CD14-positive monocyte (primary cell): Measurements from ENCODE around the gene C19orf85. TPM values are rescaled to one million over a fixed set of nuclear protein-coding genes. Genes with fewer than 3 reads are reported as not detected.

Experiments
- DNase-seq, 3 donors: peaks; one replicate each; pipeline ENCODE4 v3.0.0-alpha.2; 2011 to 2022
- H2AFZ ChIP-seq: 2 replicates; pipeline ENCODE4 v1.6.0; 2012; ENCODE audit warnings: mild to moderate bottlenecking, low read depth, low read length, inconsistent platforms; ENCODE audit not compliant: insufficient read depth, poor library complexity, severe bottlenecking
- H3K27ac ChIP-seq, 2 donors: 1 replicate in 1 of 2; 2 replicates in 1 of 2; pipeline ENCODE4 v1.5.1; 2012 to 2013; ENCODE audit warnings: low read length in 2 of 2, control low read depth in 1 of 2, inconsistent platforms in 1 of 2, low read depth in 1 of 2, mild to moderate bottlenecking in 1 of 2
- H3K27me3 ChIP-seq, 2 donors: one replicate each; pipeline versions ENCODE4 v1.6.0 to v1.6.1; 2011 to 2013; ENCODE audit warnings: low read length in 2 of 2; ENCODE audit not compliant: control insufficient read depth in 2 of 2, insufficient read depth in 2 of 2
- H3K36me3 ChIP-seq, 2 donors: replicated peaks in 1 of 2; 1 replicate in 1 of 2; 2 replicates in 1 of 2; pipeline versions ENCODE4 v1.5.1 to v1.6.1; 2012 to 2013; ENCODE audit warnings: low read length in 2 of 2, control low read depth in 1 of 2, inconsistent platforms in 1 of 2, mild to moderate bottlenecking in 1 of 2; ENCODE audit not compliant: insufficient read depth in 2 of 2, control insufficient read depth in 1 of 2
- H3K4me1 ChIP-seq, 2 donors: 1 replicate in 1 of 2; 2 replicates in 1 of 2; pipeline versions ENCODE4 v1.5.1 to v1.6.1; 2012 to 2013; ENCODE audit warnings: low read length in 2 of 2, control low read depth in 1 of 2, inconsistent platforms in 1 of 2, mild to moderate bottlenecking in 1 of 2, moderate library complexity in 1 of 2; ENCODE audit not compliant: insufficient read depth in 2 of 2, control insufficient read depth in 1 of 2
- H3K4me2 ChIP-seq: replicated peaks from 2 replicates; pipeline ENCODE3; 2012; ENCODE audit warnings: low read length, moderate library complexity, mild to moderate bottlenecking; ENCODE audit not compliant: poor library complexity, severe bottlenecking; ENCODE audit errors: extremely low read depth
- H3K4me3 ChIP-seq, 3 experiments: fragments of 200-600 bp in 1 of 3; sonication (generic) in 1 of 3; replicated peaks in 1 of 3; 1 replicate in 2 of 3; 2 replicates in 1 of 3; pipeline ENCODE4 v1.5.1; 2011 to 2013; ENCODE audit warnings: low read length in 3 of 3, mild to moderate bottlenecking in 3 of 3, control low read depth in 2 of 3, low read depth in 2 of 3, inconsistent platforms in 1 of 3, moderate library complexity in 1 of 3
- H3K79me2 ChIP-seq: 2 replicates; pipeline ENCODE4 v1.6.0; 2012; ENCODE audit warnings: mild to moderate bottlenecking, control low read depth, inconsistent platforms, low read length, moderate library complexity; ENCODE audit not compliant: insufficient read depth
- H3K9ac ChIP-seq: 2 replicates; pipeline ENCODE4 v1.6.0; 2017; ENCODE audit warnings: low read length, mild to moderate bottlenecking; ENCODE audit not compliant: insufficient read depth, poor library complexity, severe bottlenecking
- H3K9me3 ChIP-seq, 2 donors: replicated peaks in 1 of 2; 1 replicate in 1 of 2; 2 replicates in 1 of 2; pipeline versions ENCODE4 v1.5.1 to v1.6.1; 2012 to 2013; ENCODE audit warnings: low read length in 2 of 2, control low read depth in 1 of 2; ENCODE audit not compliant: control insufficient read depth in 1 of 2, insufficient read depth in 1 of 2
- H4K20me1 ChIP-seq: 2 replicates; pipeline ENCODE4 v1.6.0; 2012; ENCODE audit warnings: mild to moderate bottlenecking, low read length, control low read depth, moderate library complexity; ENCODE audit not compliant: insufficient read depth
- H3K27ac Mint-ChIP-seq, 7 donors: one replicate each; pipeline ENCODE4 v1.8.0; 2020; ENCODE audit warnings: mild to moderate bottlenecking in 7 of 7, mixed read lengths in 7 of 7, moderate library complexity in 6 of 7, inconsistent platforms in 2 of 7
- H3K27me3 Mint-ChIP-seq, 3 donors: one replicate each; pipeline ENCODE4 v1.8.0; 2021 to 2022; ENCODE audit warnings: low read depth in 3 of 3, mild to moderate bottlenecking in 3 of 3, mixed read lengths in 3 of 3, moderate library complexity in 3 of 3, inconsistent platforms in 1 of 3
- H3K36me3 Mint-ChIP-seq, 2 donors: one replicate each; pipeline ENCODE4 v1.8.0; 2020; ENCODE audit warnings: mixed read lengths in 2 of 2, inconsistent platforms in 1 of 2, mild to moderate bottlenecking in 1 of 2
- H3K4me1 Mint-ChIP-seq: one replicate; pipeline ENCODE4 v1.8.0; 2020; ENCODE audit warnings: mild to moderate bottlenecking, mixed read lengths
- H3K4me3 Mint-ChIP-seq, 2 donors: one replicate each; pipeline ENCODE4 v1.8.0; 2020; ENCODE audit warnings: mild to moderate bottlenecking in 2 of 2, mixed read lengths in 2 of 2, moderate library complexity in 1 of 2
- H3K9me3 Mint-ChIP-seq, 7 donors: one replicate each; pipeline ENCODE4 v1.8.0; 2020 to 2022; ENCODE audit warnings: mixed read lengths in 7 of 7, mild to moderate bottlenecking in 6 of 7, moderate library complexity in 6 of 7, inconsistent platforms in 2 of 7
- WGBS: methylation state at CpG from one replicate; pipeline ENCODE4 v1.1.5; 2013; ENCODE audit warnings: missing lambda C conversion rate; ENCODE audit not compliant: insufficient coverage; 5-methylcytosine and 5-hydroxymethylcytosine counted together
- intact Hi-C, 2 donors: fragments of 100-400 bp; cut with micrococcal nuclease; formaldehyde crosslinking; loops; one replicate each; pipeline versions ENCODE4 v1.15.0 to v1.15.1; 2023
- polyA plus RNA-seq, 3 donors: library from polyadenylated mRNA; depleted of rRNA in 1 of 3; unstranded in 2 of 3; stranded (reverse) in 1 of 3; fragments of 300-500 nt in 2 of 3; fragments of >200 nt in 1 of 3; fragmentation: Illumina TruSeq in 2 of 3; gene quantifications; 1 replicate in 2 of 3; 2 replicates in 1 of 3; pipeline ENCODE4 v1.2.3, GENCODE V29; 2012 to 2021
- TF ChIP-seq, protein P1 (sequence below): fragments of 200-600 bp; IDR thresholded peaks from one replicate; pipeline ENCODE4 v1.8.0; 2022; ENCODE audit warnings: antibody characterized with exemption, mild to moderate bottlenecking

C19orf85 gene
- polyA plus RNA-seq, 3 donors: not detected

DNA sequence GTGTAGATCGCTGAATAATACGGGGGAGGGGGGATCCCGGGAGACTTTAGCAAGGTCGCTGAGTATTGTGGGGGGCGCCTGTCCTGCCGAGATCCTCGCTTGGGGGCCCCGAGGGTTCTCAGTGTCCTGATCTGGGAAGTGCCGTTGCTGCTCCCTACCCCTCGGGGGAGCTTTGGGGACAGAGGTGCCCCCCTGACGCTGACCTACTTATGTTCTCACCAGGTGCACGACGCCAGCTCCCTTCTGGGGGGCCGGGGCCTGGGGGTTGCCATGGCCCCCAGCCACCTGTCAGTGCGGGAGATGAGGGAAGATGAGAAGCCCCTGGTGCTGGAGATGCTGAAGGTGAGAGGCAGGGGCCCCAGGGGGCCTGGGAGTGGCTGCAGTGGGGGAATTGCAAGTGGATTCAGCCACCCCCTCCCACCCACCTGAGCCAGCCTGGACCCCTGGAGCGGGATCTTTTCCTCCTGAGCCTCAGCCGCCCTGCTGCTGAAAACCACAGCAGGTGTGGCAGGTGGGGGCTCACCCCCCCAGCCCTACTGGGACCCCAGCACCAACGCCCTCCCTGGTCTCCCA, 21.0 kb upstream of the C19orf85 start:
- H3K4me1 ChIP-seq: peaks cover 12 to 17% of the 10 kb centered on the region in 2 donors

DNA sequence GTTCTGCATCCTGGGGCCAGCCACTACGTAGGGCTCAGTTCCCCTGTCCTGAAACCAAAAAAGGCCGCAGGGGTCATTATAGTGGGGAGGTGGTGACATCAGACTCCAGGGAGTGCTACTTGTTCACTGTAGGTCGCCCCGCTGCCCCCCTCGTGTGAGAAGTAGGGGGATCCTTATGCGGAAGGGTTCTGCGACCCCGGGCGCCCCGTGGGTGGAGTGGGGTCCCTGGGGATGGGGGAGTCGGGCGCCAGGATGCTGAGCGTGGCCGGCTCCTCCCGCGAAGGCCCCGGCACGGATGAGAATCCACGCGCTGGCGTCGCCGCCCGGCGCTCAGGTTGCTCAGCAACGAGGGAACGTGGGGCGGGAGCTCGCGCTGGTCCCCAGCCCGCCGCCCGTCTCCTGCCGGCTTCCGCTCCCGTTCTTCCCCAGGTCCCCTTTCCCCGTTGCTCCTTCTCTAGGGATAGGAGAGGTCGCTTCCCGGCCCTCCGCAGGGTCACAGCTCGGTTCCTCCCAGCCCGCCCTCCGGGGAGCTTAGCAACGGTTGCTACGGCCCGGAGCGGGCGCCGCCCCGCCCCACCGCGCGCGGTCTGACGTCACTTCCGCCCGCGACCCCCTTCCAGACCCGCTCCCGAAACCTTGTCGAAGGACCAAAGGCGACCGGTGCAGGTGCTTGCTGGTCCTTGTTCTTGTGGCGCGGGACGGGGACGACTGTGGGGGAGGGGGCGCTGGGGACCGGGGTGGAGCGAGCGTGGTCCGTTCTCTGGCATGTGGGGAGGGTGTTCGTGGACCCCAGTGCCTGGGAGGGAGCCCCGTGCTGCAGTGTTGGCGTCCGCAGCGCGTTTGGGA, 20.3 kb upstream of the C19orf85 start, which contains the start of gene NAT14:
TSS of gene NAT14 (plus strand) at position 596 of the 846 bp plus-strand sequence. CDS start 521 bp downstream, outside the sequence.
- WGBS: 1% methylated on average over 57 of the region's 78 CpGs
- H3K27ac Mint-ChIP-seq: peak within 1 kb of the TSS in 6 of 7 donors; percentile 54 to 85 (median 70)
- intact Hi-C loops: no loop called here
- TF ChIP-seq, protein P1, sequence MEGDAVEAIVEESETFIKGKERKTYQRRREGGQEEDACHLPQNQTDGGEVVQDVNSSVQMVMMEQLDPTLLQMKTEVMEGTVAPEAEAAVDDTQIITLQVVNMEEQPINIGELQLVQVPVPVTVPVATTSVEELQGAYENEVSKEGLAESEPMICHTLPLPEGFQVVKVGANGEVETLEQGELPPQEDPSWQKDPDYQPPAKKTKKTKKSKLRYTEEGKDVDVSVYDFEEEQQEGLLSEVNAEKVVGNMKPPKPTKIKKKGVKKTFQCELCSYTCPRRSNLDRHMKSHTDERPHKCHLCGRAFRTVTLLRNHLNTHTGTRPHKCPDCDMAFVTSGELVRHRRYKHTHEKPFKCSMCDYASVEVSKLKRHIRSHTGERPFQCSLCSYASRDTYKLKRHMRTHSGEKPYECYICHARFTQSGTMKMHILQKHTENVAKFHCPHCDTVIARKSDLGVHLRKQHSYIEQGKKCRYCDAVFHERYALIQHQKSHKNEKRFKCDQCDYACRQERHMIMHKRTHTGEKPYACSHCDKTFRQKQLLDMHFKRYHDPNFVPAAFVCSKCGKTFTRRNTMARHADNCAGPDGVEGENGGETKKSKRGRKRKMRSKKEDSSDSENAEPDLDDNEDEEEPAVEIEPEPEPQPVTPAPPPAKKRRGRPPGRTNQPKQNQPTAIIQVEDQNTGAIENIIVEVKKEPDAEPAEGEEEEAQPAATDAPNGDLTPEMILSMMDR: no peak
- H3K9ac ChIP-seq: peak within 1 kb of the TSS; percentile 53
- H4K20me1 ChIP-seq: peaks cover 25% of the 10 kb centered on the region
- H3K9me3 Mint-ChIP-seq: peaks cover 0 to 2% (median 0%) of the 10 kb centered on the region in 7 donors
- H3K36me3 ChIP-seq: peaks cover 16 to 25% of the 10 kb centered on the region in 2 donors
- H2AFZ ChIP-seq: peak within 1 kb of the TSS; percentile 46
- H3K4me3 Mint-ChIP-seq: peak within 1 kb of the TSS; percentile 71 to 72
- H3K4me2 ChIP-seq: peak within 1 kb of the TSS; percentile 82
- no peaks in the 10 kb centered on the region for H3K9me3 ChIP-seq
- peaks cover 5 to 32% (median 12%) of the 10 kb centered on the region in 3 donors for H3K27me3 Mint-ChIP-seq
- no peaks in the 10 kb centered on the region for H3K27me3 ChIP-seq
- peaks cover 17% of the 10 kb centered on the region for H3K4me1 Mint-ChIP-seq
- peak; percentile 25 to 41 (median 34) for DNase-seq
- no peaks in the 10 kb centered on the region for H3K79me2 ChIP-seq
- peak within 1 kb of the TSS; percentile 8 to 69 (median 27) for H3K4me3 ChIP-seq
- H3K36me3 Mint-ChIP-seq: peaks cover 16 to 24% of the 10 kb centered on the region in 2 donors
- peaks cover 12 to 17% of the 10 kb centered on the region in 2 donors for H3K4me1 ChIP-seq
- no peak within 1 kb of the TSS for H3K27ac ChIP-seq

More for the DNA sequence above, 21.0 kb upstream of the C19orf85 start:
- no peaks in the 10 kb centered on the region for H3K27me3 ChIP-seq
- peaks cover 14 to 22% of the 10 kb centered on the region in 2 donors for H3K36me3 Mint-ChIP-seq
- no peaks in the 10 kb centered on the region for H3K9me3 ChIP-seq
- H3K36me3 ChIP-seq: peaks cover 16 to 25% of the 10 kb centered on the region in 2 donors
- H3K4me3 ChIP-seq: peak overlapping the region in 1 of 3 experiments; percentile 69
- WGBS: 15% methylated on average over 13 of the region's 18 CpGs
- H3K9ac ChIP-seq: peak overlapping the region; percentile 53
- peak overlapping the region; percentile 82 for H3K4me2 ChIP-seq
- H2AFZ ChIP-seq: no peak overlapping the region
- peaks cover 0 to 2% (median 0%) of the 10 kb centered on the region in 7 donors for H3K9me3 Mint-ChIP-seq
- H3K27ac Mint-ChIP-seq: peak overlapping the region in 5 of 7 donors; percentile 55 to 85 (median 81)
- H3K27me3 Mint-ChIP-seq: peaks cover 5 to 35% (median 12%) of the 10 kb centered on the region in 3 donors
- no peak overlapping the region for H3K27ac ChIP-seq
- peak overlapping the region in 1 of 2 donors; percentile 72 for H3K4me3 Mint-ChIP-seq
- no peaks in the 10 kb centered on the region for H3K79me2 ChIP-seq
- no peak for DNase-seq
- peaks cover 22% of the 10 kb centered on the region for H4K20me1 ChIP-seq
- H3K4me1 Mint-ChIP-seq: peaks cover 14% of the 10 kb centered on the region
- intact Hi-C loops: no loop called here
- TF ChIP-seq, protein P1: no peak
